ENCODE measurements around the gene RBM7. TPM values are rescaled to one million over a fixed set of nuclear protein-coding genes. Genes with fewer than 3 reads are reported as not detected.

The RBM7 gene, protein sequence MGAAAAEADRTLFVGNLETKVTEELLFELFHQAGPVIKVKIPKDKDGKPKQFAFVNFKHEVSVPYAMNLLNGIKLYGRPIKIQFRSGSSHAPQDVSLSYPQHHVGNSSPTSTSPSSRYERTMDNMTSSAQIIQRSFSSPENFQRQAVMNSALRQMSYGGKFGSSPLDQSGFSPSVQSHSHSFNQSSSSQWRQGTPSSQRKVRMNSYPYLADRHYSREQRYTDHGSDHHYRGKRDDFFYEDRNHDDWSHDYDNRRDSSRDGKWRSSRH
- 10 to 100 TPM; 11.7 to 19.6 (median 18.8) TPM for total RNA-seq

DNA sequence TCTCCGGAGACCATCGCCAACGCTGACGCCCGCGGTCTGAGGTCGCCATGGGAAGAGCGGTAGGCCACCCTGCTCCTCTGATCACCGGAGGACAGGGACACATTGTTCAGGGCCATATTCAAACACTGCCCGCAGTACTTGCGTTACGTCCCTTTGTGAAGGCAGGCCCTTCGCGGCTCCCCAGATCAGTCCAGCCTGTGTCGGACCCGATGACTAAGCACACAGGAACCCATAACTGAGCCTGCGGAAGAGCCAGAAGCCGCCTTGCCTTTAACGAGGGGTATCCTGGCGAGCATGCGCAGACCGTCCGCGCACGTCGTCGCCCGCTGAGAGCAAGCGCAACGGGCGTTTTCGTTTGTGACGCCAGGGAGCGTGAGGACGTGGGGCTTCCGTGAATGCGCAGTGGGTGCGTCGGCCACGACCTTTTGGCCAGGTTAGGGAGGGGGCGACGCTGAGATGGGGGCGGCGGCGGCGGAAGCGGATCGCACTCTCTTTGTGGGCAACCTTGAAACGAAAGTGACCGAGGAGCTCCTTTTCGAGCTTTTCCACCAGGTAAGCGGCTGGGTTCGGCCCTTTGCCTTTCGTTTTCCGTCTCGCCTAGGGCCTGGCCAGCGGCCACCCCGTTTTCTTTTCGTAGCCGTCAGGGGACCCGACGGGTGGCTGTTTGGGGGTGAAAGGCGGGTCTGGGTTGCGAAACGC, at the start of gene RBM7, which contains the start of gene C11orf71:
RBM7 (plus strand) TSS at position 451 of the 699 bp plus-strand sequence; CDS start at position 457, 6 bp downstream.
C11orf71 (minus strand) TSS at position 296 of the 699 bp plus-strand sequence; CDS start at position 116, 180 bp downstream.
- TF ChIP-seq POLR2A (IDR thresholded peaks at IDR 0.05), result peak in 1 of 2 donors; percentile 81
- no peak for TF ChIP-seq CTCF (IDR thresholded peaks at IDR 0.05)
- intact Hi-C loops (cut with DNase I; ENCODE audit: low total_unique reads), result no loop called here
- DNase-seq (ENCODE audit: low spot score in 2 of 2), result peak; percentile 97 to 99
- H3K4me3 ChIP-seq (ENCODE audit: low read depth, poor library complexity, severe bottlenecking), result peak within 1 kb of the TSS; percentile 89
- WGBS, 2 donors, result 0% methylated on average over 23 to 34 of the region's 65 CpGs

- no peak for TF ChIP-seq POLR2A (IDR thresholded peaks at IDR 0.05)
- TF ChIP-seq CTCF (IDR thresholded peaks at IDR 0.05), result no peak
- intact Hi-C loops (cut with DNase I; ENCODE audit: low total_unique reads), result no loop called here
- WGBS, 2 donors, result 68 to 70% methylated on average over 3 of the region's 3 CpGs
- H3K4me3 ChIP-seq (ENCODE audit: low read depth, poor library complexity, severe bottlenecking), result no peak overlapping the region
- DNase-seq (ENCODE audit: low spot score in 2 of 2), result no peak
These were observed 47.0 kb upstream of the RBM7 start for GRCh38 chr11:114353443-114353842.

GRCh38 chr11:114354076-114354475, 46.4 kb upstream of the RBM7 start:
- intact Hi-C loops (cut with DNase I; ENCODE audit: low total_unique reads), result no loop called here
- 44 to 55% methylated on average over 3 of the region's 3 CpGs for WGBS, 2 donors
- no peak for DNase-seq (ENCODE audit: low spot score in 2 of 2)
- TF ChIP-seq CTCF (IDR thresholded peaks at IDR 0.05) (no peak), POLR2A (IDR thresholded peaks at IDR 0.05) (no peak)
- no peak overlapping the region for H3K4me3 ChIP-seq (ENCODE audit: low read depth, poor library complexity, severe bottlenecking)

GRCh38 chr11:114358716-114359115, 41.8 kb upstream of the RBM7 start:
- intact Hi-C loops (cut with DNase I; ENCODE audit: low total_unique reads), result no loop called here
- TF ChIP-seq CTCF (IDR thresholded peaks at IDR 0.05) (no peak), POLR2A (IDR thresholded peaks at IDR 0.05) (no peak)
- WGBS, 2 donors, result 48% methylated on average over 1 of the region's 1 CpG
- H3K4me3 ChIP-seq (ENCODE audit: low read depth, poor library complexity, severe bottlenecking), result no peak overlapping the region
- no peak for DNase-seq (ENCODE audit: low spot score in 2 of 2)

DNA sequence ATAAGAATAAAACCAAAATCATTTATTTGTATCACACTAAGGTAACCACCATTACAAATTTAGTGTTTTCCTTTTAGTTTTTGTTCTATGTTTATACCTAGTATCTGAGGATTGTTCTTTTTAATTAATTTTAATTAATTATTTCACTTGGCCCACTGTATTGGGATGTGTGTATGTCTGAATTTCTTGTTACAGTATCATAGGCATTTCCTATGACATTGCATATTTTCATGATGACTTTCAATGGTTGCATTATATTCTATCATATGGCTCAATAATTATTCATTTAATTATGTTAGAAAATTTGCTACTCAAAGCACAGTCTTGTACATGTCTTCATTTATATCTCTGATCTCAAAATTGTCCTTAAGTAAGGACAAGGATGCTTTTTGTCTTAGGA, 41.1 kb upstream of the RBM7 start:
- intact Hi-C loops (cut with DNase I; ENCODE audit: low total_unique reads), result no loop called here
- DNase-seq (ENCODE audit: low spot score in 2 of 2), result no peak
- no peak for TF ChIP-seq CTCF (IDR thresholded peaks at IDR 0.05)
- no peak for TF ChIP-seq POLR2A (IDR thresholded peaks at IDR 0.05)
- no peak overlapping the region for H3K4me3 ChIP-seq (ENCODE audit: low read depth, poor library complexity, severe bottlenecking)

Data from lower leg skin (tissue), 4 donors.